ENCODE measurements around the gene GAA. TPM values are rescaled to one million over a fixed set of nuclear protein-coding genes. Genes with fewer than 3 reads are reported as not detected.

GAA gene
- polyA plus RNA-seq (2011; rRNA removed) (3.3 and 5.7 TPM in 2 replicates), polyA minus RNA-seq (2011; rRNA and poly(A)+ RNA removed) (3.1 and 3.3 TPM in 2 replicates)

DNA sequence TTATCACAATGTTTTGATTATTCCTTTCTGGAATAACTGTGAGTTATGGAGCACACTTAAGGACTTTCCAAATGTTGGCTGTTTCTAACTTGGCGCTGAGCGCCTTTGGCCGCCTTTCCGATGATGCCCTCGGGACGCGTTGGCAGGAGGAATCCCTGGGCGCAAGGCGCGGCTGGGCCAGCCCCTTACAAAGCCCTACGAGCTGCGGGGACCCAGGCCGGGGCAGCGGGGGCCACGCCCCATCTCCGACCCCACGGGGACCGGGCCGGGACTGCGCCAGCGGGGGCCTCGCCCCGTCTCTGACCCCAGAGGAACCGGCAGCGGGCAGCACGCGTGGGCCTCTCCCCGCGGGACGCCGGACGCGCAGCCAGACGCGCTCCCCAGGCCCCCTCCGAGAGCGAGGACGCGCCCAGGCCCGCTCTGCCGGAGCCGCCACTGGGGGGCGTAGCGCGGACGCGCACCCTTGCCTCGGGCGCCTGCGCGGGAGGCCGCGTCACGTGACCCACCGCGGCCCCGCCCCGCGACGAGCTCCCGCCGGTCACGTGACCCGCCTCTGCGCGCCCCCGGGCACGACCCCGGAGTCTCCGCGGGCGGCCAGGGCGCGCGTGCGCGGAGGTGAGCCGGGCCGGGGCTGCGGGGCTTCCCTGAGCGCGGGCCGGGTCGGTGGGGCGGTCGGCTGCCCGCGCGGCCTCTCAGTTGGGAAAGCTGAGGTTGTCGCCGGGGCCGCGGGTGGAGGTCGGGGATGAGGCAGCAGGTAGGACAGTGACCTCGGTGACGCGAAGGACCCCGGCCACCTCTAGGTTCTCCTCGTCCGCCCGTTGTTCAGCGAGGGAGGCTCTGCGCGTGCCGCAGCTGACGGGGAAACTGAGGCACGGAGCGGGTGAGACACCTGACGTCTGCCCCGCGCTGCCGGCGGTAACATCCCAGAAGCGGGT is at the start of gene GAA:
Gene GAA (plus strand): TSS at position 571 of the 935 bp plus-strand sequence. CDS start 3,006 bp downstream, outside the sequence.
- H3K27me3 ChIP-seq (ENCODE audit: control insufficient read depth, insufficient read depth, low read length): no peaks in the 10 kb centered on the region
- ChIA-PET POLR2A (interaction anchor here (0.6 kb wide), 3 partner anchors 14 to 140 kb away, joined by 3 to 4 read pairs (median 4); no protein-coding TSS in a partner anchor), CTCF (interaction anchor here (0.6 to 2.9 kb wide), 55 partner anchors 8 to 939 kb away, joined by 3 to 42 read pairs (median 4); no protein-coding TSS in a partner anchor)
- H3K4me3 ChIP-seq (ENCODE audit: low read depth, low read length): peak within 1 kb of the TSS; percentile 81
- DNase-seq (ENCODE audit: low read depth): no peak
- H3K36me3 ChIP-seq (ENCODE audit: control insufficient read depth, insufficient read depth, low read length): no peaks in the 10 kb centered on the region
- TF ChIP-seq, protein P1, sequence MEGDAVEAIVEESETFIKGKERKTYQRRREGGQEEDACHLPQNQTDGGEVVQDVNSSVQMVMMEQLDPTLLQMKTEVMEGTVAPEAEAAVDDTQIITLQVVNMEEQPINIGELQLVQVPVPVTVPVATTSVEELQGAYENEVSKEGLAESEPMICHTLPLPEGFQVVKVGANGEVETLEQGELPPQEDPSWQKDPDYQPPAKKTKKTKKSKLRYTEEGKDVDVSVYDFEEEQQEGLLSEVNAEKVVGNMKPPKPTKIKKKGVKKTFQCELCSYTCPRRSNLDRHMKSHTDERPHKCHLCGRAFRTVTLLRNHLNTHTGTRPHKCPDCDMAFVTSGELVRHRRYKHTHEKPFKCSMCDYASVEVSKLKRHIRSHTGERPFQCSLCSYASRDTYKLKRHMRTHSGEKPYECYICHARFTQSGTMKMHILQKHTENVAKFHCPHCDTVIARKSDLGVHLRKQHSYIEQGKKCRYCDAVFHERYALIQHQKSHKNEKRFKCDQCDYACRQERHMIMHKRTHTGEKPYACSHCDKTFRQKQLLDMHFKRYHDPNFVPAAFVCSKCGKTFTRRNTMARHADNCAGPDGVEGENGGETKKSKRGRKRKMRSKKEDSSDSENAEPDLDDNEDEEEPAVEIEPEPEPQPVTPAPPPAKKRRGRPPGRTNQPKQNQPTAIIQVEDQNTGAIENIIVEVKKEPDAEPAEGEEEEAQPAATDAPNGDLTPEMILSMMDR (IDR thresholded peaks at IDR 0.05; ENCODE audit: insufficient read depth, low read depth, low read length): peak; percentile 38

DNA sequence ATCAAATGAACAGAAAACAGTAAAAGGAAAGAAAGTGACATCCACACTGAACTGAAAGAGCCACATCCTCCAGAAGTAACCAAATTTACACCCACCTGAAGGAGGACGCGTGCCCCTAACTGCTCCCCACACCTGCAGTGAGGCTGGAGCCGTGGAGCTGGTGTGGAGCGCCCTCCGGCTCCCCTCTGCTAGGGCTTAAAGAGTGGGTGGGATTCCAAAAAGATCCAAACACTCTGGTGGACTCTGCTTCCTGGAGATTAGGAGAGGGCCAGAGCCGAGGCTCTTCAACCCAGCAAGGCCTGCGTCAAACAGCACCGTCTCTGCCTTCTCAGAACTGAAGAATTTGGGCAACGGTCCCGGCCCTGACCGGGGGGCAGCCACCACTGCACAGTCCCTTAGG is 49.7 kb upstream of the GAA start:
- no peak for DNase-seq (ENCODE audit: low read depth)
- Histone ChIP-seq H3K27me3 (ENCODE audit: control insufficient read depth, insufficient read depth, low read length) (no peaks in the 10 kb centered on the region), H3K4me3 (ENCODE audit: low read depth, low read length) (no peak overlapping the region), H3K36me3 (ENCODE audit: control insufficient read depth, insufficient read depth, low read length) (peaks cover 3% of the 10 kb centered on the region; the same call in 1 of the 2 replicates)
- POLR2A ChIA-PET: no interaction called here
- CTCF ChIA-PET: no interaction called here
- TF ChIP-seq, protein P1 (IDR thresholded peaks at IDR 0.05; ENCODE audit: insufficient read depth, low read depth, low read length): no peak

DNA sequence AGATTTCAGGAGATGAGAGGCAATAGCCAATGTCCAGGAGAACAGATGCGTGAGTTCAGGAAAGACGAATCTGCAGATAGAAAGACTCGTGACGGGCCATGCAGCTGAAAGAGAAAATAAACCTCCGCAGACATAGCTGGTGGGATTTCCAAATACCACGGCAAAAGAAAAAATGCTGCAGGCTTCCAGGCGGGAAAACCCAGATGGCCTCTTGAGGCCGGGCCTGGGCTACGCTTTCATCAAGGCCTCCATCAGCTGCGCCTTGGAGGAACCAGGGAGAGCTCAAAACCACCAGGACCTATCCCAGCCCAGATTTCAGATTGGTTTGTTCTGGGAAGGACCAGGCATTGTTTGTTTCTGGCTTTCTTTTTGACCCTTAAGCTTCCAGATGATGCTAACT is 48.3 kb upstream of the GAA start:
- ChIA-PET CTCF (interaction anchor here (1.2 kb wide), 1 partner anchor 44 kb away, joined by 4 read pairs; no protein-coding TSS in a partner anchor), POLR2A (no interaction called here)
- no peak for DNase-seq (ENCODE audit: low read depth)

DNA sequence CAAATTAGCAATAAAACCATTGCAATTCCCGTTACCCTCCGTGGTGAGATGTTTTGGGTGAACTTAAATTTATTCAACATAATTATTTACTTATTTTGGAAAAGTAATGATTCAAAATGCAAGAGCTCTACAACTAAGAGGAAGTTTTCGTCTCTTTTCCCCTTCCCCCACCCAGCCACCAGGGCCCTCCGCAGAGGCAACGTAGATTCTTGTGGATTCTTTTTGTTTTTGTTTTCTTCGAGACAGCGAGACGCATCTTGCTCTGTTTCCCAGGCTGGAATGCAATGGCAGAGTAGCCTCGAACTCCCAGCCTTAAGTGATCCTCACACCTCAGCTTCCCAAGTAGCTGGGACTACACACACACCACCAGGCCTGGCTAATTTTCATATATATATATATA is 45.8 kb upstream of the GAA start:
- Histone ChIP-seq H3K27me3 (ENCODE audit: control insufficient read depth, insufficient read depth, low read length) (no peaks in the 10 kb centered on the region), H3K4me3 (ENCODE audit: low read depth, low read length) (no peak overlapping the region), H3K36me3 (ENCODE audit: control insufficient read depth, insufficient read depth, low read length) (peaks cover 3% of the 10 kb centered on the region; the same call in 1 of the 2 replicates)
- ChIA-PET POLR2A (no interaction called here), CTCF (interaction anchor here (0.9 to 1.1 kb wide), 3 partner anchors 33 to 49 kb away, joined by 3 read pairs; partner anchors contain the start of gene GAA)
- TF ChIP-seq, protein P1 (IDR thresholded peaks at IDR 0.05; ENCODE audit: insufficient read depth, low read depth, low read length): no peak
- no peak for DNase-seq (ENCODE audit: low read depth)

More for the DNA sequence above, 48.3 kb upstream of the GAA start:
- TF ChIP-seq, protein P1 (IDR thresholded peaks at IDR 0.05; ENCODE audit: insufficient read depth, low read depth, low read length): no peak
- Histone ChIP-seq H3K4me3 (ENCODE audit: low read depth, low read length) (no peak overlapping the region), H3K36me3 (ENCODE audit: control insufficient read depth, insufficient read depth, low read length) (peaks cover 3% of the 10 kb centered on the region; the same call in 1 of the 2 replicates), H3K27me3 (ENCODE audit: control insufficient read depth, insufficient read depth, low read length) (no peaks in the 10 kb centered on the region)
